Ammon's horn (tissue), 1 donor: ENCODE results near the gene NMNAT2.
A peak's percentile ranks its signal among the peaks of the same experiment; 100 is the strongest.
"Not testable (repeated sequence)": the region's sequence is repeated elsewhere in the genome, so short reads cannot be mapped to it uniquely, and the experiment has no call there.

ENCODE experiments used
- DNase-seq: peaks from one replicate; pipeline ENCODE4 v3.0.0-alpha.2; 2016; ENCODE audit warnings: low spot score

The NMNAT2 gene

GRCh38 chr1:183263886-183264602, 154.1 kb downstream of the NMNAT2 start:
- DNase-seq: peak; percentile 45

DNA sequence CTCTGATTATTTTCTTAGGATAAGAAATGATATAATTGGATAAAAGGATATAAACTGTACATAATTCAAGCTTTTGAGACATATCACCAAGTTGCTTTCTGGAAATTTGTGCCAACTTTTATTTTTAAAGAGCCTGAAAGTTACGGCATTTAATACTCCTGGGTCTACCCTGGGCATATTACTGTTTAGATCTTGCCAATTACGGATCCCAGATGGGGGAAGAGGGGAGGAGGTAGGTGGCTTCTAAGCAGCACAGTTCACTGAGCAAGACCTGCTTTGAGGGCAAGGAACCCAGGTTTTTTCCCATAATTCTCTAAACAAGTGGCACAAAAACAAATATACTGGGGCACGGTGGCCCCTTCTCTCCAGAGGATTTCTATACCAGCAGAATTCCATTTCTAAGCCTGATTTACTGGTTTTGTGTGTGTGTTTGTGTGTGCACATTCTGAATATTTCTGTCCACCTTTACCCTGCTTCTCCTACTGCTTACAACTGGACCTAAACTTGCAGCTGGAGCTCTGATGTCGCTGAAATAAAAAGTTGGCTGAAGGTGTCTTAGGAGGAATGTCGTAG, 155.5 kb downstream of the NMNAT2 start:
- no peak for DNase-seq

DNA sequence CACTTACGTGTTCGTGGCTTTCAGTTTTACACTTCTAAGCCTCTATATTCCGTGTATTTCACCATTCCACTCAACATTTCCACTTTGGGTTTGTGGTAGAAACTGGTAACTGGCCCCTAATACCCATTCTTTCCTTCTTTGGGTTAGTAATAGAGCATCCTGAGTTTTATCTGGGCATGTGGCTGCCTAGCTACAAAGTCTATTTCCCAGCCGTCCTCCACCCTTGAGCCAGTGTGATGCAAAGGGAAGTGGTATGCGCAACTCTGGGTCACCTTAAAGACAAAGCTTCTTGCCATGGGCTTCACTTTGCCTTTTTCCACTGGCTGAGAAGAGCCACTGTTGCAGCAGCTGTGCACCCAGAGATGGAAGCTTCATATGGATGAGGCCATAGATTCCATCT, 158.3 kb downstream of the NMNAT2 start:
- DNase-seq: no peak

GRCh38 chr1:183255073-183255472, 163.1 kb downstream of the NMNAT2 start:
- DNase-seq: no peak

DNA sequence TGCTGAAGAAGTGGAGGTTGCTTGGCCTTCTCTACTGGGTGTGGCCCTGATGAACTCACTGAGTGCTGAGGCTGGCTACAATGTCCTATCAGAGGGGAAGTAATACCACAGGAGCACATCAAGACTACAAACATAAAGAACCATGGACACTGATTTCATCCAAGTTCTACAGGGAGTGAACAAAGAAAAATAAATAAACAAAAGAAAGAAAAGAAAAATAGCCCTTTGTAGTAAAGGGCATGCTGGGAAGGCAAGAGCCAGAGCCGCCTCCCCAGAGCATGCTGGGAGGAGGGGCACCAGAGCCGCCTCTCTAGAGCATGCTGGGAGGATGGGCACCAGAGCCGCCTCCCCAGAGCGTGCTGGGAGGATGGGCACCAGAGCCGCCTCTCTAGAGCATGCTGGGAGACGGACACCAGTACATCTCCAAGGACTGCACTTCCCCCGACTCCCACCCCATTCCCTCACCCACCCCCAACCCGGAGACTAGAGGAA, 166.2 kb downstream of the NMNAT2 start:
- no peak for DNase-seq

GRCh38 chr1:183251101-183251958, 166.8 kb downstream of the NMNAT2 start:
- DNase-seq: no peak

- DNase-seq: no peak
Observed at GRCh38 chr1:183249941-183250452, 168.2 kb downstream of the NMNAT2 start.

DNA sequence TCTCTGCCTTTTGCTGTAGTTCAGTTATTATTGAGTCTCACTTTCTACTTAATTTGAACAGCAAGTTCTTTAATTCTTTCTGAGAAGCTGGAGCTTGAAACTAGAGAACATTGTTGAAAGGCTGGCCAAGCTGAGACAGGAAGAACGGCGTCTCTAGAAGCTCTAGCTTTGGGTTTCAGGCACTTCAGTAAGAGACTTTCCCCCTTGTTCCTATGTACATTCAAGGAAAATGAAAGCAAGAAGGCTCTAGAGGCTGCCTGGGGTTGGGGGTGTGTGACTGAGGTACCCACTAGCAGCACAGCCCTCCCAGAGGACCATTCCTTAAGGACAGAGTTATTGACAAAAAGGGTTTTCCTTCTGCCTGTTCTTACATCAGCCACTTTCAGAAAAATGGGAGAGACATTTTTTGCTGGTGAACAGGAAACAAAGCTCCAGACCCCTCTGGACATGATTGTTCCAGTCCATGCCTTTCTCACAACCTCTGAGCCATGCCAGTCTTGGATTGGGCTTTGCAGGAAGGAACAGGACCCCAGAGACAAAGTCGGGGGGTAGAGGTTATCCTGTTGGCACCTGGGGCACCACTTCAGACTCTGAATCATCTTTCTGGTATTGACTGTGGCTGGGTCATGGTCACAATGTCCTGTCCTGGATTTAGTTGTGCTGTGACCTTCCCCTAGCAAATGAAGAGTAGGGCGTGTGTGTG, 169.0 kb downstream of the NMNAT2 start:
- DNase-seq: no peak

DNA sequence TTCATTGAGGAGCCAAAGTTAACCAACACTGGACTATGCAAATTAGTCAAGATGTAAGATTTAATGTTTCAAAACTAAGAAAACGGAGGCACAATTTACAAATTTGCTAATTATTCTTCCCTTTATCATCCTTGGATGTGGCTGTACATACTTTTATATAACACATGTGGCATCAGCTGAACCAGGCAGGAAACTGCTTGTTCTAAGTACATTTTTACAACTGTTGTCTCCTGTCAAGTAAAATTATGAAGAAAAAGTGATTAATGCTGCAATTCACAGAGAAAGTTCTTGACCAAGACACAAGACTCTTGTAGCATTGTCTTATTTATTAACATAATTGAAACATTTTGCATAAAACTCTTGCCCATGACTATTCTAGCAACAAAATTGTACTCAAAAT, 170.2 kb downstream of the NMNAT2 start:
- DNase-seq: no peak

GRCh38 chr1:183247484-183247883, 170.7 kb downstream of the NMNAT2 start:
- DNase-seq: no peak

- no peak for DNase-seq
Observed at GRCh38 chr1:183247066-183247465, 171.1 kb downstream of the NMNAT2 start.

DNA sequence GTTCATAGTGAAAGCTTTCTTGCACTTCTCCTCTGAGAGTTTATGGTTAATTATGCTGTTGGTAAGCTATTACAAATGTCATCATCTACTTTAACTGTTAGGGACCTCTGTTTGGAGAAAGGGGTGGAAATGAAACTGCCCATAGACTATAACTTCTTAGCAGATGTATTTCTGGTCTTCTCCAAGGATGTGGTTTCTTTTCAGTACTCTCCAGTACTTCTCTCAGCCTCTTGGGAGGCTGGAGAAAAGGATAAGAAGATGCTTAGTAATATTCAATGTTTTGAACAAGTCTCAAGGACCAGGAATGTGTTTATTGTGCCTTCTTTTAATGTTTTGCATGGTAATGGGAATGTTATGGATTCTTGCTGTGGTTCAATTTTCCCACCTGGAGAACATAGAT, 171.7 kb downstream of the NMNAT2 start:
- DNase-seq: no peak

GRCh38 chr1:183245357-183245756, 172.8 kb downstream of the NMNAT2 start:
- DNase-seq: no peak

DNA sequence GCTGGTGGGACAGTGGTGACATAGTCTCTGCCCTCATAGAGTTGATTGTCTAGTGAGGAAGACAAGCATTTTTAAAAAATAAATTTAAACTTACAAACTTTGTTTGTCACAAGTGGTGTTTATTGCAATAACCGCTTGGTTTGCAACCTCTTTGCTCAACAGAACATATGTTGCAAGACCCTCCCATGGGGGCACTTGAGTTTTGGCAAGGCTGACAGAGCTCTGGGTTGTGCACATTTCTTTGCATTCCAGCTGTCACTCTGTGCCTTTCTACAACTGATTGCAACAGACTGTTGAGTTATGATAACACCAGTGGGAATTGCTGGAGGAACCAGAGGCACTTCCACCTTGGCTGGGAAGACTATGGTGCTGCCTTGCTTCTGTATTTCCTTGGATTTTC, 173.7 kb downstream of the NMNAT2 start:
- DNase-seq: no peak

- no peak for DNase-seq
Observed at GRCh38 chr1:183243161-183244050, 174.8 kb downstream of the NMNAT2 start.

- no peak for DNase-seq
Observed at GRCh38 chr1:183242556-183242955, 175.6 kb downstream of the NMNAT2 start.

- DNase-seq: no peak
Observed at GRCh38 chr1:183241471-183241870, 176.7 kb downstream of the NMNAT2 start.

- DNase-seq: not testable (repeated sequence)
Observed at GRCh38 chr1:183240853-183241252, 177.3 kb downstream of the NMNAT2 start.

DNA sequence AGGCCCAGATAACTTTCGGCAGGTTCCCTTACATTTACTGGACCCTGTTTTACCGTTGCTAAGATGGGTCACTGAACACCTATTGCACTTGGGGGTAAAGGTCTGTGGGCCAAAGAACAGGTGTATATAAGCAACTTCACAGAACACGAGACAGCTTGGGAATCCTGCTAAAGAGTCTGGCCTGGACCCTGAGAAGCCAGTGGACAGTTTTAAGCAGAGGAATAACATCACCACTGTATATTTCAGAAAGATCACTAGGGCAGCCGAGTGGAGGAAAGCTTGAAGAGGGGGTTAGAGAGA, 177.7 kb downstream of the NMNAT2 start:
- no peak for DNase-seq

GRCh38 chr1:183239793-183240525, 178.2 kb downstream of the NMNAT2 start:
- DNase-seq: no peak
